HS-5 (cell line): ENCODE results near the gene NTSR1.

Source experiments
- DNase-seq: peaks from one replicate; pipeline ENCODE4 v3.0.0-alpha.2; 2012; ENCODE audit warnings: low read depth

Gene NTSR1

GRCh38 chr20:62726276-62726675 lies 17.6 kb downstream of the NTSR1 start:
- DNase-seq = no peak

GRCh38 chr20:62726716-62727583 lies 18.3 kb downstream of the NTSR1 start:
- no peak for DNase-seq

GRCh38 chr20:62727584-62728027 lies 19.0 kb downstream of the NTSR1 start:
- DNase-seq = no peak

GRCh38 chr20:62728028-62728780 lies 19.6 kb downstream of the NTSR1 start:
- DNase-seq = no peak

- DNase-seq = no peak
Measured at GRCh38 chr20:62728781-62729300, 20.2 kb downstream of the NTSR1 start.

GRCh38 chr20:62730481-62730880 lies 21.8 kb downstream of the NTSR1 start:
- DNase-seq = no peak

- DNase-seq = no peak
Measured at GRCh38 chr20:62732031-62732760, 23.6 kb downstream of the NTSR1 start.

GRCh38 chr20:62732842-62733525 lies 24.3 kb downstream of the NTSR1 start:
- DNase-seq = no peak

- no peak for DNase-seq
Measured at GRCh38 chr20:62733526-62733842, 24.8 kb downstream of the NTSR1 start.

- DNase-seq = no peak
Measured at GRCh38 chr20:62733891-62734290, 25.3 kb downstream of the NTSR1 start.

GRCh38 chr20:62734326-62734725 lies 25.7 kb downstream of the NTSR1 start:
- DNase-seq = no peak

GRCh38 chr20:62734881-62735280 lies 26.2 kb downstream of the NTSR1 start:
- no peak for DNase-seq

GRCh38 chr20:62735331-62735821 lies 26.7 kb downstream of the NTSR1 start:
- DNase-seq = no peak

- no peak for DNase-seq
Measured at GRCh38 chr20:62736026-62736406, 27.4 kb downstream of the NTSR1 start.

- no peak for DNase-seq
Measured at GRCh38 chr20:62736407-62737071, 27.9 kb downstream of the NTSR1 start.

- no peak for DNase-seq
Measured at GRCh38 chr20:62737271-62737811, 28.7 kb downstream of the NTSR1 start.

GRCh38 chr20:62738025-62738881 lies 29.6 kb downstream of the NTSR1 start:
- no peak for DNase-seq

- no peak for DNase-seq
Measured at GRCh38 chr20:62739067-62739466, 30.4 kb downstream of the NTSR1 start.

GRCh38 chr20:62739581-62740285 lies 31.1 kb downstream of the NTSR1 start:
- peak; percentile 13 for DNase-seq
